Body of pancreas (tissue), 4 donors: ENCODE results near the gene TMEM202. TPM values are rescaled to one million over a fixed set of nuclear protein-coding genes. Genes with fewer than 3 reads are reported as not detected.

ENCODE experiments used
- ATAC-seq: fragments of 150-250 bp; one replicate; pipeline ENCODE4 v1.9.1; 2016
- DNase-seq, 4 donors: peaks; one replicate each; pipeline ENCODE4 v3.0.0-alpha.2; 2019
- H3K27ac ChIP-seq, 4 donors: fragments of 200-600 bp; sonication (generic); 1 replicate in 3 of 4; 2 replicates in 1 of 4; pipeline versions ENCODE4 v1.5.1 to v1.6.1; 2016 to 2019; ENCODE audit warnings: mild to moderate bottlenecking in 1 of 4, mixed read lengths in 1 of 4, moderate library complexity in 1 of 4
- H3K27me3 ChIP-seq, 2 donors: fragments of 200-600 bp; sonication (generic); one replicate each; pipeline ENCODE4 v1.6.0; 2016; ENCODE audit warnings: mild to moderate bottlenecking in 1 of 2
- H3K36me3 ChIP-seq, 2 donors: fragments of 200-600 bp; sonication (generic); replicated peaks in 1 of 2; 2 replicates each; pipeline ENCODE4 v1.5.1; 2016; ENCODE audit warnings: low read depth in 2 of 2; ENCODE audit not compliant: insufficient read depth in 1 of 2
- H3K4me1 ChIP-seq: fragments of 200-600 bp; sonication (generic); one replicate; pipeline ENCODE4 v1.6.0; 2016
- H3K4me3 ChIP-seq, 2 donors: fragments of 200-600 bp; sonication (generic); 1 replicate in 1 of 2; 2 replicates in 1 of 2; pipeline ENCODE4 v1.5.1; 2016 to 2019
- H3K9me3 ChIP-seq, 3 donors: fragments of 200-600 bp; sonication (generic); 1 replicate in 2 of 3; 2 replicates in 1 of 3; pipeline ENCODE4 v1.5.1; 2016
- CTCF ChIP-seq, 7 experiments: fragments of 450-650 bp in 4 of 7; fragments of 200-600 bp in 3 of 7; sonication (generic) in 3 of 7; IDR thresholded peaks; one replicate each; pipeline ENCODE4 v1.5.1; 2016 to 2019; ENCODE audit warnings: antibody characterized with exemption in 7 of 7
- POLR2A ChIP-seq, 3 donors: fragments of 450-650 bp; IDR thresholded peaks; one replicate each; pipeline ENCODE4 v1.6.1; 2016; ENCODE audit warnings: antibody characterized with exemption in 3 of 3, mild to moderate bottlenecking in 2 of 3
- WGBS, 2 donors: methylation state at CpG; one replicate each; pipeline ENCODE4 v1.1.5; 2017; 5-methylcytosine and 5-hydroxymethylcytosine counted together
- intact Hi-C: fragments of 100-400 bp; cut with DNase I; formaldehyde crosslinking; loops from one replicate; pipeline ENCODE4 v1.15.1; 2023
- total RNA-seq, 2 donors: library from RNA; depleted of rRNA; stranded (reverse); fragments of >200 nt; gene quantifications; one replicate each; pipeline ENCODE4 v1.1.0, GENCODE V29; 2016

The TMEM202 gene
- total RNA-seq, 2 donors from 2014 or later: not detected

- DNase-seq (peak; percentile 13 to 37 (median 26)), ATAC-seq (peak; percentile 30)
- Histone ChIP-seq H3K4me3 (no peak overlapping the region), H3K27ac (no peak overlapping the region), H3K36me3 (peaks cover 0 to 15% of the 10 kb centered on the region in 2 donors), H3K4me1 (no peaks in the 10 kb centered on the region), H3K9me3 (no peaks in the 10 kb centered on the region), H3K27me3 (no peaks in the 10 kb centered on the region)
- whole genome bisulfite sequencing, 2 donors: 63 to 68% methylated on average over 7 of the region's 7 CpGs
- intact Hi-C loops: no loop called here
- no peak for TF ChIP-seq CTCF (IDR thresholded peaks at IDR 0.05)
- no peak for TF ChIP-seq POLR2A (IDR thresholded peaks at IDR 0.05)
These were observed 39.4 kb upstream of the TMEM202 start for GRCh38 chr15:72358650-72359171.

GRCh38 chr15:72361176-72361575 lies 36.9 kb upstream of the TMEM202 start:
- 90 to 98% methylated on average over 1 of the region's 1 CpG for WGBS, 2 donors
- no peak for ATAC-seq
- Histone ChIP-seq H3K4me3 (no peak overlapping the region), H3K27ac (no peak overlapping the region), H3K36me3 (no peaks in the 10 kb centered on the region), H3K27me3 (no peaks in the 10 kb centered on the region), H3K9me3 (no peaks in the 10 kb centered on the region), H3K4me1 (no peaks in the 10 kb centered on the region)
- intact Hi-C loops: no loop called here
- no peak for DNase-seq
- TF ChIP-seq POLR2A (IDR thresholded peaks at IDR 0.05): no peak
- TF ChIP-seq CTCF (IDR thresholded peaks at IDR 0.05): no peak

- Histone ChIP-seq H3K4me1 (no peaks in the 10 kb centered on the region), H3K9me3 (no peaks in the 10 kb centered on the region), H3K27ac (no peak overlapping the region), H3K4me3 (no peak overlapping the region), H3K36me3 (peaks cover 0 to 1% of the 10 kb centered on the region in 2 donors), H3K27me3 (no peaks in the 10 kb centered on the region)
- DNase-seq: peak in 1 of 4 donors; percentile 15
- no peak for ATAC-seq
- 82 to 83% methylated on average over 1 of the region's 1 CpG for WGBS, 2 donors
- intact Hi-C loops: no loop called here
- no peak for TF ChIP-seq CTCF (IDR thresholded peaks at IDR 0.05)
These were observed 32.3 kb upstream of the TMEM202 start for GRCh38 chr15:72365844-72366243.

- 67 to 83% methylated on average over 2 of the region's 2 CpGs for WGBS, 2 donors
- intact Hi-C loops: no loop called here
- no peak for DNase-seq
- TF ChIP-seq CTCF (IDR thresholded peaks at IDR 0.05): no peak
- no peak for TF ChIP-seq POLR2A (IDR thresholded peaks at IDR 0.05)
- H3K27me3 ChIP-seq: no peaks in the 10 kb centered on the region
- H3K27ac ChIP-seq: peak overlapping the region in 1 of 4 donors; percentile 50
- no peak overlapping the region for H3K4me3 ChIP-seq
- no peak for ATAC-seq
- no peaks in the 10 kb centered on the region for H3K9me3 ChIP-seq
- H3K4me1 ChIP-seq: peaks cover 10% of the 10 kb centered on the region
- peaks cover 0 to 1% of the 10 kb centered on the region in 2 donors for H3K36me3 ChIP-seq
These were observed 29.8 kb upstream of the TMEM202 start for GRCh38 chr15:72368325-72368724.

- H3K4me3 ChIP-seq: no peak overlapping the region
- TF ChIP-seq POLR2A (IDR thresholded peaks at IDR 0.05) (no peak), CTCF (IDR thresholded peaks at IDR 0.05) (no peak)
- intact Hi-C loops: no loop called here
- peak in 2 of 4 donors; percentile 9 to 60 for DNase-seq
- peaks cover 0 to 1% of the 10 kb centered on the region in 2 donors for H3K36me3 ChIP-seq
- ATAC-seq: no peak
- peaks cover 14% of the 10 kb centered on the region for H3K4me1 ChIP-seq
- H3K27ac ChIP-seq: peak overlapping the region in 1 of 4 donors; percentile 50
- no peaks in the 10 kb centered on the region for H3K9me3 ChIP-seq
- H3K27me3 ChIP-seq: no peaks in the 10 kb centered on the region
- WGBS, 2 donors: 81 to 90% methylated on average over 2 of the region's 2 CpGs
These were observed 29.2 kb upstream of the TMEM202 start for GRCh38 chr15:72368899-72369298.
